GM10248 (cell line): Measurements from ENCODE around the gene DDX6.
"Not testable (repeated sequence)": the region's sequence is repeated elsewhere in the genome, so short reads cannot be mapped to it uniquely, and the experiment has no call there.

ENCODE experiments used
- CTCF ChIA-PET: fragments of 300-600 bp; sonication (Branson Sonifier 250); formaldehyde crosslinking; extraction: SDS; loops from one replicate; lab custom pipeline; 2021; ENCODE audit warnings: antibody characterized with exemption; lab: Yijun Ruan, JAX
- POLR2A ChIA-PET: fragments of 350-650 bp; sonication (Branson Sonifier 250); formaldehyde crosslinking; extraction: SDS; loops from one replicate; lab custom pipeline; 2020; ENCODE audit warnings: antibody characterized with exemption; lab: Yijun Ruan, JAX
- DNase-seq: peaks from one replicate; pipeline ENCODE4 v3.0.0; 2012; ENCODE audit errors: extremely low spot score
- TF ChIP-seq, protein P1 (sequence below): IDR thresholded peaks from 2 replicates; pipeline ENCODE4 v1.5.1; 2012; ENCODE audit warnings: mild to moderate bottlenecking, low read depth; ENCODE audit errors: extremely low read depth, missing control alignments, control extremely low read depth

The DDX6 gene

DNA sequence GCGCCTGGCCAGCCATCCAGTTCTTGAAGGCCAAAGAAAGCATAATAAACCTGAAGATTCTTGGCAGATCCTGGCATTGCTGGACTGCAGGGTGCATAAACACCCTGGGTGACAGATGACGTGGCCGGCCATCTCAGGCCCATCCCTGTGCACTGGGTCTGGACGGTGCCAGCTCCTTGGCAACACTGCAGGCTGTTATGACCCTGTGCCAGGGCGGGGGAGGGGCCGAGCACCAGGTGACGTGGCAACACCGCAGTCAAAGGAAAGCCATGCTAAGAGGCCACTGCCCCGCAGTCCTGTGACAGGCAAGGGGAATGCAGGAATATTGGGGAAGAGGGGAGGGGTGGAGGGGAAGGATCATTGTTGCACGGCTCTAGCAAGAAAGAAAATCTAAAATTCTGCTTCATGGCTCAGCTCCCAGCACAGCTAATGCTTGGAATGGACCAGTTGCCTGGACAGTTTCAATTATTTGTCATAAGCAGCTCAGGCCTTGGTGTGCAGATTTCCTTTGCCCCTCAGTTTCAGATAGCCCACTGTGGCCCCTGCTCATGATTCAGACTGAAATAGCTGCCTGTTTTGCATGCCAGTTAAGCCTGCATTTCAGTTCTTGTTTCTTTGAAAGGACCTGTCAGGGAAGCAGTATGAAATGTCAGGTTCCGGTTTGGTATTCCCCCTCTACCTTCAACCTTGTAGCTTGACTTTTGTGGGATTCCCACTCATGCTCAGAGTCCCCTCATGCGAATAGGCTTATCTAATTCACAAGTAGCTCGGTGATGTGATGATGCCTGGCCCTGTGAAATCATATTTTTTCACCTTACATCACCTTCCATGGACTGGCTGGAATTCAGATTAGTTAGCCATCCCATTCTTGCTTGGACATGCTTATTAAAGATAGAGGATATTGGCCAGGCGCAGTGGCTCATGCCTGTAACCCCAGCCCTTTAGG is 29.7 kb upstream of the DDX6 start:
- CTCF ChIA-PET: interaction anchor here (0.7 to 6.4 kb wide), 15 partner anchors 8 to 131 kb away, joined by 3 to 36 read pairs (median 3); partner anchors contain the start of genes CXCR5 and DDX6
- POLR2A ChIA-PET: interaction anchor here (0.6 to 1.9 kb wide), 9 partner anchors 14 to 1491 kb away, joined by 3 to 17 read pairs (median 3); partner anchors contain the start of genes CXCR5 and DDX6
- peak; percentile 83 for DNase-seq
- TF ChIP-seq, protein P1, sequence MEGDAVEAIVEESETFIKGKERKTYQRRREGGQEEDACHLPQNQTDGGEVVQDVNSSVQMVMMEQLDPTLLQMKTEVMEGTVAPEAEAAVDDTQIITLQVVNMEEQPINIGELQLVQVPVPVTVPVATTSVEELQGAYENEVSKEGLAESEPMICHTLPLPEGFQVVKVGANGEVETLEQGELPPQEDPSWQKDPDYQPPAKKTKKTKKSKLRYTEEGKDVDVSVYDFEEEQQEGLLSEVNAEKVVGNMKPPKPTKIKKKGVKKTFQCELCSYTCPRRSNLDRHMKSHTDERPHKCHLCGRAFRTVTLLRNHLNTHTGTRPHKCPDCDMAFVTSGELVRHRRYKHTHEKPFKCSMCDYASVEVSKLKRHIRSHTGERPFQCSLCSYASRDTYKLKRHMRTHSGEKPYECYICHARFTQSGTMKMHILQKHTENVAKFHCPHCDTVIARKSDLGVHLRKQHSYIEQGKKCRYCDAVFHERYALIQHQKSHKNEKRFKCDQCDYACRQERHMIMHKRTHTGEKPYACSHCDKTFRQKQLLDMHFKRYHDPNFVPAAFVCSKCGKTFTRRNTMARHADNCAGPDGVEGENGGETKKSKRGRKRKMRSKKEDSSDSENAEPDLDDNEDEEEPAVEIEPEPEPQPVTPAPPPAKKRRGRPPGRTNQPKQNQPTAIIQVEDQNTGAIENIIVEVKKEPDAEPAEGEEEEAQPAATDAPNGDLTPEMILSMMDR: no peak

GRCh38 chr11:118820025-118820379 is 29.0 kb upstream of the DDX6 start:
- ChIA-PET POLR2A (interaction anchor here (1.6 to 1.9 kb wide), 2 partner anchors 29 to 32 kb away, joined by 3 to 17 read pairs; partner anchors contain the start of gene DDX6), CTCF (interaction anchor here (0.8 to 6.4 kb wide), 9 partner anchors 7 to 130 kb away, joined by 3 to 36 read pairs (median 5); partner anchors contain the start of gene DDX6)

GRCh38 chr11:118819334-118820024 is 28.5 kb upstream of the DDX6 start:
- CTCF ChIA-PET: interaction anchor here (0.8 to 6.4 kb wide), 6 partner anchors 9 to 130 kb away, joined by 3 to 36 read pairs (median 6); partner anchors contain the start of gene DDX6
- POLR2A ChIA-PET: interaction anchor here (1.9 kb wide), 1 partner anchor 28 kb away, joined by 17 read pairs; the partner anchor contains the start of gene DDX6
- TF ChIP-seq, protein P1: no peak
- DNase-seq: no peak

More at GRCh38 chr11:118820025-118820379, 29.0 kb upstream of the DDX6 start:
- DNase-seq: not testable (repeated sequence)

- TF ChIP-seq, protein P1: no peak
- POLR2A ChIA-PET: no interaction called here
- no peak for DNase-seq
- CTCF ChIA-PET: interaction anchor here (1.0 to 6.4 kb wide), 4 partner anchors 8 to 27 kb away, joined by 3 to 36 read pairs (median 4); partner anchors contain the start of gene DDX6
Measured at GRCh38 chr11:118818130-118818529, 27.2 kb upstream of the DDX6 start.

- DNase-seq: no peak
- ChIA-PET CTCF (interaction anchor here (0.9 to 2.4 kb wide), 5 partner anchors 12 to 123 kb away, joined by 3 to 10 read pairs (median 3); partner anchors contain the start of gene DDX6), POLR2A (no interaction called here)
- TF ChIP-seq, protein P1: no peak
Measured at GRCh38 chr11:118813551-118813950, 22.6 kb upstream of the DDX6 start.

- TF ChIP-seq, protein P1: no peak
- no peak for DNase-seq
- ChIA-PET POLR2A (no interaction called here), CTCF (interaction anchor here (1.1 to 2.4 kb wide), 3 partner anchors 8 to 15 kb away, joined by 3 to 10 read pairs (median 3); no protein-coding TSS in a partner anchor)
Measured at GRCh38 chr11:118812485-118812884, 21.5 kb upstream of the DDX6 start.
